ENCODE measurements around the gene NUBPL.

DNA sequence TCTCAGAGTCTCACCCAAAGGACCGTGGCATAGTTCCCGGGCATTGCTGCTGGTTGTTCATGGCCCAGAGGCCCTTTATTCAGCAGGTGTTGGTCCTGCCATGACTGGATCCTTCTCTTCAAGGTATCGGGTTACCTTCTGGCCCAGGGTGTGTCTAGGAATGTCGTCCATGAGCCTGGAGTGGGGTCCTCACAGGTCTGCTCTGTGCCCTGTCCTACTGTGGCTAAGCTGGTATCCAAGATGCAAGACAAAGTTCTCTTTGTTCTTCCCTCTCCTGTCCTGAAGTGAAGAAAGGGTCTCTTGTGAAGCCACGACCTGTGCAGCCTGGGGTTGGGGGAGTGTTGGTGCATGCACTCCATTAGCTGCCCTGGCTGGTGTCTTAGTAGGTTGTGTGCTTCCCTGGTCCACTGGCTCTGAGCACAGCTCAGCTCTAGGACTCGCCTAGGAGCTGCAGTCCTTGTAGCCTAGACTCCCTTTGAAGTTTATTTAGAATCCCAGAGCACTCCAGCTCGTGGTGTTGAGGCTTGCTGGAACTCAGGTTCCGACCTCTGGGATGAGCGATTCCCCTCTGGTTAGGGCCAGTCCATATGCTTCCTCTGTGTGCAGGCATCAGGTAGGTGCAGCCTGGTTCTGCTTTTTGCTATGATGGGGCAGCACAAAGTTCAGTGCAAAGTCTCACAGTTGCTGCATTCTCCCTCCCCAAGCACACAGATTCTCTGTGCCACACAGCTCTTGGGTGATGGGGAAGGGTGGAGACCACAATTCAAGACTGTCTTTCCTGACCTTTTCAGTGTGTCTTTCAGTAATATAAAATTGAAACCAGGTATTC is 117.4 kb downstream of the NUBPL start:
- TF ChIP-seq CEBPB (IDR thresholded peaks at IDR 0.05), result no peak
- TF ChIP-seq, protein P1, sequence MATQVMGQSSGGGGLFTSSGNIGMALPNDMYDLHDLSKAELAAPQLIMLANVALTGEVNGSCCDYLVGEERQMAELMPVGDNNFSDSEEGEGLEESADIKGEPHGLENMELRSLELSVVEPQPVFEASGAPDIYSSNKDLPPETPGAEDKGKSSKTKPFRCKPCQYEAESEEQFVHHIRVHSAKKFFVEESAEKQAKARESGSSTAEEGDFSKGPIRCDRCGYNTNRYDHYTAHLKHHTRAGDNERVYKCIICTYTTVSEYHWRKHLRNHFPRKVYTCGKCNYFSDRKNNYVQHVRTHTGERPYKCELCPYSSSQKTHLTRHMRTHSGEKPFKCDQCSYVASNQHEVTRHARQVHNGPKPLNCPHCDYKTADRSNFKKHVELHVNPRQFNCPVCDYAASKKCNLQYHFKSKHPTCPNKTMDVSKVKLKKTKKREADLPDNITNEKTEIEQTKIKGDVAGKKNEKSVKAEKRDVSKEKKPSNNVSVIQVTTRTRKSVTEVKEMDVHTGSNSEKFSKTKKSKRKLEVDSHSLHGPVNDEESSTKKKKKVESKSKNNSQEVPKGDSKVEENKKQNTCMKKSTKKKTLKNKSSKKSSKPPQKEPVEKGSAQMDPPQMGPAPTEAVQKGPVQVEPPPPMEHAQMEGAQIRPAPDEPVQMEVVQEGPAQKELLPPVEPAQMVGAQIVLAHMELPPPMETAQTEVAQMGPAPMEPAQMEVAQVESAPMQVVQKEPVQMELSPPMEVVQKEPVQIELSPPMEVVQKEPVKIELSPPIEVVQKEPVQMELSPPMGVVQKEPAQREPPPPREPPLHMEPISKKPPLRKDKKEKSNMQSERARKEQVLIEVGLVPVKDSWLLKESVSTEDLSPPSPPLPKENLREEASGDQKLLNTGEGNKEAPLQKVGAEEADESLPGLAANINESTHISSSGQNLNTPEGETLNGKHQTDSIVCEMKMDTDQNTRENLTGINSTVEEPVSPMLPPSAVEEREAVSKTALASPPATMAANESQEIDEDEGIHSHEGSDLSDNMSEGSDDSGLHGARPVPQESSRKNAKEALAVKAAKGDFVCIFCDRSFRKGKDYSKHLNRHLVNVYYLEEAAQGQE (IDR thresholded peaks at IDR 0.05), result no peak
- TF ChIP-seq SMC3 (IDR thresholded peaks at IDR 0.05), result no peak
- TF ChIP-seq, protein P2, sequence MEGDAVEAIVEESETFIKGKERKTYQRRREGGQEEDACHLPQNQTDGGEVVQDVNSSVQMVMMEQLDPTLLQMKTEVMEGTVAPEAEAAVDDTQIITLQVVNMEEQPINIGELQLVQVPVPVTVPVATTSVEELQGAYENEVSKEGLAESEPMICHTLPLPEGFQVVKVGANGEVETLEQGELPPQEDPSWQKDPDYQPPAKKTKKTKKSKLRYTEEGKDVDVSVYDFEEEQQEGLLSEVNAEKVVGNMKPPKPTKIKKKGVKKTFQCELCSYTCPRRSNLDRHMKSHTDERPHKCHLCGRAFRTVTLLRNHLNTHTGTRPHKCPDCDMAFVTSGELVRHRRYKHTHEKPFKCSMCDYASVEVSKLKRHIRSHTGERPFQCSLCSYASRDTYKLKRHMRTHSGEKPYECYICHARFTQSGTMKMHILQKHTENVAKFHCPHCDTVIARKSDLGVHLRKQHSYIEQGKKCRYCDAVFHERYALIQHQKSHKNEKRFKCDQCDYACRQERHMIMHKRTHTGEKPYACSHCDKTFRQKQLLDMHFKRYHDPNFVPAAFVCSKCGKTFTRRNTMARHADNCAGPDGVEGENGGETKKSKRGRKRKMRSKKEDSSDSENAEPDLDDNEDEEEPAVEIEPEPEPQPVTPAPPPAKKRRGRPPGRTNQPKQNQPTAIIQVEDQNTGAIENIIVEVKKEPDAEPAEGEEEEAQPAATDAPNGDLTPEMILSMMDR (IDR thresholded peaks at IDR 0.05), result no peak
- no peak for TF ChIP-seq POLR2A (IDR thresholded peaks at IDR 0.05; ENCODE audit: low read length)
- TF ChIP-seq PHF8 (IDR thresholded peaks at IDR 0.05; ENCODE audit: borderline replicate concordance, low read depth), result no peak
- TF ChIP-seq, protein P3, sequence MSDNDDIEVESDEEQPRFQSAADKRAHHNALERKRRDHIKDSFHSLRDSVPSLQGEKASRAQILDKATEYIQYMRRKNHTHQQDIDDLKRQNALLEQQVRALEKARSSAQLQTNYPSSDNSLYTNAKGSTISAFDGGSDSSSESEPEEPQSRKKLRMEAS (IDR thresholded peaks at IDR 0.05), result no peak
- TF ChIP-seq CBX8 (IDR thresholded peaks at IDR 0.05), result no peak
- no peak for TF ChIP-seq ZFP36 (IDR thresholded peaks at IDR 0.05; ENCODE audit: borderline replicate concordance, partially characterized antibody)
- no peak for TF ChIP-seq MAZ (IDR thresholded peaks at IDR 0.05; ENCODE audit: borderline replicate concordance, low read depth, low read length)
- no peak for TF ChIP-seq NPAS2 (CRISPR knock-in tag; IDR thresholded peaks at IDR 0.05; ENCODE audit: borderline replicate concordance)
- TF ChIP-seq, protein P4, sequence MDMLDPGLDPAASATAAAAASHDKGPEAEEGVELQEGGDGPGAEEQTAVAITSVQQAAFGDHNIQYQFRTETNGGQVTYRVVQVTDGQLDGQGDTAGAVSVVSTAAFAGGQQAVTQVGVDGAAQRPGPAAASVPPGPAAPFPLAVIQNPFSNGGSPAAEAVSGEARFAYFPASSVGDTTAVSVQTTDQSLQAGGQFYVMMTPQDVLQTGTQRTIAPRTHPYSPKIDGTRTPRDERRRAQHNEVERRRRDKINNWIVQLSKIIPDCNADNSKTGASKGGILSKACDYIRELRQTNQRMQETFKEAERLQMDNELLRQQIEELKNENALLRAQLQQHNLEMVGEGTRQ (IDR thresholded peaks at IDR 0.05), result no peak
- TF ChIP-seq RAD21 (conservative IDR thresholded peaks at IDR 0.05 in 1 of 2, IDR thresholded peaks at IDR 0.05 in 1 of 2), result no peak
- no peak for TF ChIP-seq JUNB (IDR thresholded peaks at IDR 0.05)

All from A549 (cell line).